ENCODE measurements around the gene C1QL1.

C1QL1 gene

GRCh38 chr17:45008216-45008615 is 40.1 kb upstream of the C1QL1 start:
- no peak overlapping the region for H3K27ac ChIP-seq
- no peak for TF ChIP-seq ZFX (IDR thresholded peaks at IDR 0.05)

GRCh38 chr17:45006927-45007461 is 38.9 kb upstream of the C1QL1 start:
- H3K27ac ChIP-seq, result no peak overlapping the region
- TF ChIP-seq ZFX (IDR thresholded peaks at IDR 0.05) (no peak), CTCF (conservative IDR thresholded peaks at IDR 0.05) (no peak)

GRCh38 chr17:45005700-45006099 is 37.6 kb upstream of the C1QL1 start:
- TF ChIP-seq CTCF (conservative IDR thresholded peaks at IDR 0.05) (no peak), ZFX (IDR thresholded peaks at IDR 0.05) (no peak)
- no peak overlapping the region for H3K27ac ChIP-seq

- no peak overlapping the region for H3K27ac ChIP-seq
- TF ChIP-seq ZFX (IDR thresholded peaks at IDR 0.05) (no peak), CTCF (conservative IDR thresholded peaks at IDR 0.05) (no peak)
These were observed 36.3 kb upstream of the C1QL1 start for GRCh38 chr17:45004388-45004787.

- no peak overlapping the region for H3K27ac ChIP-seq
- TF ChIP-seq ZFX (IDR thresholded peaks at IDR 0.05) (no peak), CTCF (conservative IDR thresholded peaks at IDR 0.05) (no peak)
These were observed 35.8 kb upstream of the C1QL1 start for GRCh38 chr17:45003877-45004276.

GRCh38 chr17:45001310-45001709 is 33.2 kb upstream of the C1QL1 start:
- H3K27ac ChIP-seq, result no peak overlapping the region
- no peak for TF ChIP-seq ZFX (IDR thresholded peaks at IDR 0.05)
- TF ChIP-seq CTCF (conservative IDR thresholded peaks at IDR 0.05), result no peak

GRCh38 chr17:44999433-44999832 is 31.3 kb upstream of the C1QL1 start:
- TF ChIP-seq CTCF (conservative IDR thresholded peaks at IDR 0.05) (no peak), ZFX (IDR thresholded peaks at IDR 0.05) (no peak)

GRCh38 chr17:44998646-44999045 is 30.5 kb upstream of the C1QL1 start:
- no peak for TF ChIP-seq CTCF (conservative IDR thresholded peaks at IDR 0.05)
- no peak for TF ChIP-seq ZFX (IDR thresholded peaks at IDR 0.05)
- H3K27ac ChIP-seq, result no peak overlapping the region

More at GRCh38 chr17:44999433-44999832, 31.3 kb upstream of the C1QL1 start:
- no peak overlapping the region for H3K27ac ChIP-seq

All from C4-2B (cell line).